Neuronal stem cell (in vitro differentiated cells): ENCODE measurements around the gene TMEM132D.

ENCODE experiments used
- DNase-seq: peaks from one replicate; pipeline ENCODE4 v3.0.0-alpha.2; 2013; ENCODE audit warnings: low spot score
- H2AFZ ChIP-seq: one replicate; pipeline ENCODE4 v1.6.1; 2013; ENCODE audit warnings: mild to moderate bottlenecking, low read length, inconsistent platforms
- H2AK5ac ChIP-seq: 2 replicates; pipeline ENCODE4 v1.6.1; 2013; ENCODE audit warnings: low read depth, mild to moderate bottlenecking, inconsistent platforms, low read length, moderate library complexity, mixed read lengths
- H2BK120ac ChIP-seq: 2 replicates; pipeline ENCODE4 v1.6.1; 2013; ENCODE audit warnings: low read depth, mild to moderate bottlenecking, inconsistent platforms, low read length, moderate library complexity, mixed read lengths
- H2BK12ac ChIP-seq: one replicate; pipeline ENCODE4 v1.6.1; 2013; ENCODE audit warnings: low read length, inconsistent platforms
- H2BK15ac ChIP-seq: 2 replicates; pipeline ENCODE4 v1.6.1; 2013; ENCODE audit warnings: mild to moderate bottlenecking, low read length, inconsistent platforms, mixed read lengths
- H2BK5ac ChIP-seq: one replicate; pipeline ENCODE4 v1.6.1; 2013; ENCODE audit warnings: inconsistent platforms, mild to moderate bottlenecking, low read length, moderate library complexity
- H3K14ac ChIP-seq: one replicate; pipeline ENCODE4 v1.6.1; 2013; ENCODE audit warnings: low read length, inconsistent platforms
- H3K18ac ChIP-seq: 2 replicates; pipeline ENCODE4 v1.6.1; 2013; ENCODE audit warnings: low read length, inconsistent platforms
- H3K23ac ChIP-seq: 2 replicates; pipeline ENCODE4 v1.6.1; 2013; ENCODE audit warnings: low read depth, mild to moderate bottlenecking, mixed read lengths, low read length, inconsistent platforms; ENCODE audit not compliant: poor library complexity
- H3K27ac ChIP-seq: replicated peaks from 3 replicates; pipeline ENCODE4 v1.5.1; 2013; ENCODE audit warnings: low read length, inconsistent platforms
- H3K27me3 ChIP-seq, 3 experiments: 2 replicates each; pipeline ENCODE4 v1.6.1; 2013; ENCODE audit warnings: low read length in 3 of 3, mild to moderate bottlenecking in 2 of 3, inconsistent platforms in 1 of 3, low read depth in 1 of 3, mixed read lengths in 1 of 3, moderate library complexity in 1 of 3; ENCODE audit not compliant: control insufficient read depth in 3 of 3, insufficient read depth in 3 of 3
- H3K36me3 ChIP-seq, 2 donors: replicated peaks in 1 of 2; 2 replicates each; pipeline ENCODE4 v1.6.1; 2013; ENCODE audit warnings: low read length in 2 of 2; ENCODE audit not compliant: control insufficient read depth in 2 of 2, insufficient read depth in 2 of 2
- H3K4ac ChIP-seq: 2 replicates; pipeline ENCODE4 v1.6.1; 2013; ENCODE audit warnings: inconsistent platforms, mild to moderate bottlenecking, low read length, moderate library complexity
- H3K4me1 ChIP-seq, 2 donors: 1 replicate in 1 of 2; 2 replicates in 1 of 2; pipeline ENCODE4 v1.6.1; 2013; ENCODE audit warnings: low read length in 2 of 2, low read depth in 1 of 2; ENCODE audit not compliant: control insufficient read depth in 2 of 2, insufficient read depth in 1 of 2
- H3K4me2 ChIP-seq: one replicate; pipeline ENCODE4 v1.6.1; 2013; ENCODE audit warnings: mild to moderate bottlenecking, low read length, inconsistent platforms; ENCODE audit not compliant: insufficient read depth, poor library complexity, severe bottlenecking
- H3K4me3 ChIP-seq, 2 donors: 2 replicates each; pipeline ENCODE4 v1.5.1; 2013; ENCODE audit warnings: low read length in 2 of 2, mild to moderate bottlenecking in 2 of 2, inconsistent platforms in 1 of 2, moderate library complexity in 1 of 2
- H3K79me1 ChIP-seq: one replicate; pipeline ENCODE4 v1.6.1; 2013; ENCODE audit warnings: low read depth, mild to moderate bottlenecking, inconsistent platforms, low read length, moderate library complexity
- H3K9ac ChIP-seq: one replicate; pipeline ENCODE4 v1.6.1; 2013; ENCODE audit warnings: mild to moderate bottlenecking, low read depth, low read length, inconsistent platforms; ENCODE audit not compliant: poor library complexity
- H3K9me3 ChIP-seq, 2 donors: replicated peaks in 1 of 2; 2 replicates each; pipeline versions ENCODE3 to v1.6.1; 2013; ENCODE audit warnings: low read length in 2 of 2, mild to moderate bottlenecking in 2 of 2, inconsistent platforms in 1 of 2, low read depth in 1 of 2, mixed read lengths in 1 of 2, moderate library complexity in 1 of 2; ENCODE audit not compliant: control insufficient read depth in 2 of 2, insufficient read depth in 1 of 2
- H4K8ac ChIP-seq: one replicate; pipeline ENCODE4 v1.6.1; 2013; ENCODE audit warnings: low read depth, mild to moderate bottlenecking, inconsistent platforms, low read length, moderate library complexity
- H4K91ac ChIP-seq: one replicate; pipeline ENCODE4 v1.6.1; 2013; ENCODE audit warnings: low read length, low read depth, mild to moderate bottlenecking, inconsistent platforms; ENCODE audit not compliant: poor library complexity
- WGBS, 2 donors: extraction: QIAGEN DNeasy Blood & Tissue Kit; methylation state at CpG; one replicate each; pipeline ENCODE4 v1.1.7; 2013; ENCODE audit warnings: missing lambda C conversion rate in 2 of 2, mixed read lengths in 1 of 2; ENCODE audit not compliant: insufficient read length in 2 of 2, insufficient replicate concordance in 1 of 2; ENCODE audit errors: extremely low coverage in 2 of 2; 5-methylcytosine and 5-hydroxymethylcytosine counted together

The TMEM132D gene

DNA sequence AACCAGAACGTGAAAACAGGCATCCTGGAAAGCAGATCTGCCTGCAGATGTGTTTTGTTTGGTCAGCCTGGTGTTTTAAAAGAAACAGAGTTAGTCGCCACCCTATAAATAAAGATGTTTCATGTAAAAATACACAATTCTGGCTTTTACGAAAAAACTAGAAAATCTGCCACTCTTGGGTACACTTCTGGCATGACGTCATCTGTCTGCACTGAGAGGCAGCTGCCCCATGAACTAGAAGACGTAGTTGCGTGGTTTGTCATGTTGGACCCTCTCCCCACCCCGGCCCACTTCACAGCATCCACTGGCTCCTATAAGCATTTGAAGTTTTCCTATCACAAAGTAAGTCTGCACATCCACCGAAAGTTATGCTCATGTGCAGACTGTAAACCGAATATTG, 658.1 kb downstream of the TMEM132D start:
- Histone ChIP-seq H2BK5ac (no peak overlapping the region), H3K23ac (no peak overlapping the region), H2BK15ac (no peak overlapping the region), H2BK120ac (no peak overlapping the region), H3K27me3 (no peaks in the 10 kb centered on the region), H2AFZ (no peak overlapping the region), H3K36me3 (no peaks in the 10 kb centered on the region), H4K8ac (no peak overlapping the region), H2BK12ac (no peak overlapping the region), H3K9me3 (no peaks in the 10 kb centered on the region), H2AK5ac (no peak overlapping the region), H3K4me3 (no peak overlapping the region), H3K79me1 (no peaks in the 10 kb centered on the region), H3K9ac (no peak overlapping the region), H3K4me2 (no peak overlapping the region), H3K4me1 (no peaks in the 10 kb centered on the region), H3K4ac (no peak overlapping the region), H3K18ac (no peak overlapping the region), H3K27ac (no peak overlapping the region), H3K14ac (no peak overlapping the region), H4K91ac (no peak overlapping the region)
- no CpG with 5 or more reads among the region's 9 CpGs for WGBS, 2 donors
- no peak for DNase-seq

DNA sequence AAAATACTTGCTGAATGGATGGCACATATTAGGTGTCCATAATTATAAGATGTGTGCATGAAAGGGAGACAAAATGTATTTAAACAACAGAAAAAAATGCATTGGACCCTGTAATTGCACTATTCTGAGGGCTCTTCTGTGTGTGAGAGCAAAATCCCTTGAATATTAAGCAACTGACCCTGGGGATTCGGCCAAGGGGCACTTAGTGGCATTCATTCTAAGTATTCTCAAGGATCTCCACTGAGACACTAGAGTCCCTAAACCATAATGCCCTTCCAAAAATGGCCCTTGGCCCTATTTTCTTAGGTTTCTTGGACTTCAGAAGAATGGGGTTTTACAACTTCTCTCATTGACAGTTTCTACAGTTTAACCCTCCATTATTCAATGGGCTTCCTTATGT, 662.0 kb downstream of the TMEM132D start:
- DNase-seq: no peak

DNA sequence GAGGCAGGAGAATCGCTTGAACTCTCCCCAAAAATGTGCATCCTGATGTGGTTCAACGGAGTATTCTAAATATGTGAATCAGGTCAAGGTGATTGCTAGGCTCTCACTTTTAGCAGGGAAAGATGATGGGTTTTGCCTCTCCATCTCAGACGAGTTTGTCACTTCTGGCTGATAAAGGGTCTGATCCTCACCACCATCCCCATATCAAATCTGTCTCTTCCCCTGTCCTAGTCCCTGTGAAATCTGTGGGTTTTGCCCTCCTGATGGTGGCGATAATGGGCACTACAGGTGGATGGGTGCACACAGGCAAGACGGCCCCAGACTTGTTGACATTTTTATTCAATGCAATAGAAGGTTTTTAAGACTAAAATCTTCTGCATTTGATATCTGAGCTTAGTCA, 665.9 kb downstream of the TMEM132D start:
- no peak for DNase-seq
- H3K18ac ChIP-seq: no peak overlapping the region
- no peaks in the 10 kb centered on the region for H3K4me1 ChIP-seq
- no peak overlapping the region for H3K9ac ChIP-seq
- H3K4me3 ChIP-seq: no peak overlapping the region
- no peak overlapping the region for H3K23ac ChIP-seq
- H2BK5ac ChIP-seq: no peak overlapping the region
- no peak overlapping the region for H3K4me2 ChIP-seq
- H3K27ac ChIP-seq: no peak overlapping the region
- H3K36me3 ChIP-seq: no peaks in the 10 kb centered on the region
- no peak overlapping the region for H4K91ac ChIP-seq
- no peak overlapping the region for H3K14ac ChIP-seq
- H2BK15ac ChIP-seq: no peak overlapping the region
- no CpG with 5 or more reads among the region's 5 CpGs for WGBS, 2 donors
- H2AFZ ChIP-seq: no peak overlapping the region
- H4K8ac ChIP-seq: no peak overlapping the region
- H2BK12ac ChIP-seq: no peak overlapping the region
- no peak overlapping the region for H2AK5ac ChIP-seq
- no peaks in the 10 kb centered on the region for H3K79me1 ChIP-seq
- no peaks in the 10 kb centered on the region for H3K27me3 ChIP-seq
- no peak overlapping the region for H2BK120ac ChIP-seq
- no peaks in the 10 kb centered on the region for H3K9me3 ChIP-seq
- H3K4ac ChIP-seq: no peak overlapping the region

More for the DNA sequence above, 662.0 kb downstream of the TMEM132D start:
- H3K36me3 ChIP-seq: no peaks in the 10 kb centered on the region
- H3K79me1 ChIP-seq: no peaks in the 10 kb centered on the region
- no peak overlapping the region for H2AK5ac ChIP-seq
- H3K9ac ChIP-seq: no peak overlapping the region
- no peak overlapping the region for H3K4me3 ChIP-seq
- no peak overlapping the region for H3K18ac ChIP-seq
- H3K23ac ChIP-seq: no peak overlapping the region
- H2BK120ac ChIP-seq: no peak overlapping the region
- H3K4ac ChIP-seq: no peak overlapping the region
- no peaks in the 10 kb centered on the region for H3K4me1 ChIP-seq
- H2BK5ac ChIP-seq: no peak overlapping the region
- no peak overlapping the region for H3K4me2 ChIP-seq
- no CpG with 5 or more reads among the region's 1 CpG for WGBS, 2 donors
- no peak overlapping the region for H3K14ac ChIP-seq
- no peaks in the 10 kb centered on the region for H3K9me3 ChIP-seq
- no peak overlapping the region for H4K8ac ChIP-seq
- H2BK15ac ChIP-seq: no peak overlapping the region
- H3K27me3 ChIP-seq: no peaks in the 10 kb centered on the region
- H2BK12ac ChIP-seq: no peak overlapping the region
- H2AFZ ChIP-seq: no peak overlapping the region
- H3K27ac ChIP-seq: no peak overlapping the region
- H4K91ac ChIP-seq: no peak overlapping the region

DNA sequence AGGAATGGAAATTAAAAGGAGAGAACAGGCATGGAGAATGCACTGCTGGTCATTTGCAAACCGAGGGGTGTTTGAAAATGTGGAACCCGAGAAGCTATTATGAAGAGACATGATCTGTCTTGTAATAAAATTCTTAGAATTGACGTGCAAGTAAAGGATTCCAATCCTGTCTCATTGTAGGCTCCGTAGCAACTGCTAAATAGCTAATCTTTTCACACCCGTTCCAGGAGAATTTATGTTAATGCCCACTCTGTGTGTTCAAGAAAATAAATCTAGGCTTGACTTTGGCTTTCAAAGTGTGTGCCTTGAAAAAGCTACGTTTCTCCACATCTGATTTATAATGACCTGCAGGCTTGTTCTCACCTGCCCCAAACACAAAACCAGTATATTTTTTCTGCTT, 669.6 kb downstream of the TMEM132D start:
- no peak overlapping the region for H2BK5ac ChIP-seq
- H3K9ac ChIP-seq: no peak overlapping the region
- no peak overlapping the region for H2AK5ac ChIP-seq
- H3K4me3 ChIP-seq: no peak overlapping the region
- no peak overlapping the region for H3K27ac ChIP-seq
- WGBS, 2 donors: no CpG with 5 or more reads among the region's 6 CpGs
- no peaks in the 10 kb centered on the region for H3K79me1 ChIP-seq
- no peak overlapping the region for H2AFZ ChIP-seq
- no peak overlapping the region for H2BK12ac ChIP-seq
- H2BK120ac ChIP-seq: no peak overlapping the region
- H3K4me2 ChIP-seq: no peak overlapping the region
- H3K27me3 ChIP-seq: no peaks in the 10 kb centered on the region
- no peaks in the 10 kb centered on the region for H3K36me3 ChIP-seq
- no peak overlapping the region for H3K23ac ChIP-seq
- H3K4ac ChIP-seq: no peak overlapping the region
- no peak overlapping the region for H3K18ac ChIP-seq
- no peaks in the 10 kb centered on the region for H3K4me1 ChIP-seq
- no peak overlapping the region for H3K14ac ChIP-seq
- H2BK15ac ChIP-seq: no peak overlapping the region
- H4K91ac ChIP-seq: no peak overlapping the region
- no peak for DNase-seq
- H4K8ac ChIP-seq: no peak overlapping the region
- H3K9me3 ChIP-seq: no peaks in the 10 kb centered on the region
